ENCODE measurements around the gene RAB34. TPM values are rescaled to one million over a fixed set of nuclear protein-coding genes. Genes with fewer than 3 reads are reported as not detected.
"Not testable (repeated sequence)": the region's sequence is repeated elsewhere in the genome, so short reads cannot be mapped to it uniquely, and the experiment has no call there.

The RAB34 gene
- total RNA-seq, 1 experiment from 2014 or later, result 158 TPM

DNA sequence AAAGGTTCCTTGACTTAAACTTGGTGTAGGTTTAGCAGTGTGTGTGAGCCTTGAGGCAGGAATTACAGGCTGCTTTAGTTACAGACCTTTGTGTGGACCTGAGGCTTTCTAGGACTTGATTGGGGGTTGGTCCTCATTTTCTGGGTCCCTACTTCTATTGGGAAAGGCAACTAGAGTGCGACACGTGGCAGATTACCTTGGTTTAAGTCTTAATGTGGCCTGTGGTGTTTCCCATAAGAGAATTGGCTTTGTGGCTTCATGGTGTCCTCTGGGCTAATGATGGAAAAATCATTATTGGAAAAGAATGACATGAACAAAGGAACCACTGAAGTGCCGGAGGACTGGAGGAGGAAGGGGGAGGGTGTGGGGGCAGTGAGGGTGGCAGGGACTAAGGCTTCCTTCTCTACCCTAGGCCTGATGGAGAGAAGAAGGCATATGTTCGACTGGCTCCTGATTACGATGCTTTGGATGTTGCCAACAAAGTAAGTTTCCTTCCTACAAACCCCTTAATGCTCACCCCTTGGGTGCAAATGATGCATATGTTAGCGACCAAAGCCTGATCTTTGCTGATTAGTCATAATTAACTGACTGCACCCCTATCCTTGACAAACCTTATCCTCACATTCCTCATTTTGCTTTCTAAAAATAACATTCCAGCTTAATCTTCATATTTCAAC is 5.6 kb upstream of the RAB34 start:
- Histone ChIP-seq H3K4me1 (ENCODE audit: insufficient read depth, low read length, poor library complexity, severe bottlenecking) (peaks cover 58% of the 10 kb centered on the region), H3K27me3 (replicated peaks; ENCODE audit: insufficient read depth, low read depth, low read length, poor library complexity) (no peaks in the 10 kb centered on the region), H3K36me3 (ENCODE audit: insufficient read depth, low read length, poor library complexity, severe bottlenecking) (peaks cover 50% of the 10 kb centered on the region), H3K4me3 (ENCODE audit: low read depth, low read length, poor library complexity, severe bottlenecking) (no peak overlapping the region), H3K9me3 (ENCODE audit: low read depth, low read length, poor library complexity, severe bottlenecking) (no peaks in the 10 kb centered on the region), H3K27ac (ENCODE audit: low read depth, low read length, poor library complexity, severe bottlenecking) (peak overlapping the region; percentile 49)
- BruUV-seq (replicated peaks), result no TSS peak
- CTCF ChIA-PET, result no interaction called here
- POLR2A ChIA-PET (ENCODE audit: low non-redundant PET), result interaction anchor here (0.7 kb wide), 1 partner anchor 334 kb away, joined by 5 read pairs; no protein-coding TSS in a partner anchor
- TF ChIP-seq EZH2 (IDR thresholded peaks at IDR 0.05; ENCODE audit: borderline replicate concordance, low read depth, low read length, poor library complexity, severe bottlenecking) (no peak), CTCF (conservative IDR thresholded peaks at IDR 0.05; ENCODE audit: low read depth, low read length) (no peak)
- intact Hi-C loops (cut with micrococcal nuclease; ENCODE audit: unreplicated experiment), result no loop called here
- no peak for DNase-seq (ENCODE audit: low spot score)

GRCh38 chr17:28722417-28723158 is 4.9 kb upstream of the RAB34 start:
- ChIA-PET POLR2A (ENCODE audit: low non-redundant PET) (no interaction called here), CTCF (no interaction called here)
- intact Hi-C loops (cut with micrococcal nuclease; ENCODE audit: unreplicated experiment), result no loop called here
- Histone ChIP-seq H3K9me3 (ENCODE audit: low read depth, low read length, poor library complexity, severe bottlenecking) (no peaks in the 10 kb centered on the region), H3K4me3 (ENCODE audit: low read depth, low read length, poor library complexity, severe bottlenecking) (peak overlapping the region; percentile 72), H3K4me1 (ENCODE audit: insufficient read depth, low read length, poor library complexity, severe bottlenecking) (peaks cover 55% of the 10 kb centered on the region), H3K27me3 (replicated peaks; ENCODE audit: insufficient read depth, low read depth, low read length, poor library complexity) (no peaks in the 10 kb centered on the region), H3K36me3 (ENCODE audit: insufficient read depth, low read length, poor library complexity, severe bottlenecking) (peaks cover 50% of the 10 kb centered on the region), H3K27ac (ENCODE audit: low read depth, low read length, poor library complexity, severe bottlenecking) (peak overlapping the region; percentile 49)
- TF ChIP-seq CTCF (conservative IDR thresholded peaks at IDR 0.05; ENCODE audit: low read depth, low read length) (no peak), EZH2 (IDR thresholded peaks at IDR 0.05; ENCODE audit: borderline replicate concordance, low read depth, low read length, poor library complexity, severe bottlenecking) (no peak)
- BruUV-seq (replicated peaks), result no TSS peak
- DNase-seq (ENCODE audit: low spot score), result no peak

DNA sequence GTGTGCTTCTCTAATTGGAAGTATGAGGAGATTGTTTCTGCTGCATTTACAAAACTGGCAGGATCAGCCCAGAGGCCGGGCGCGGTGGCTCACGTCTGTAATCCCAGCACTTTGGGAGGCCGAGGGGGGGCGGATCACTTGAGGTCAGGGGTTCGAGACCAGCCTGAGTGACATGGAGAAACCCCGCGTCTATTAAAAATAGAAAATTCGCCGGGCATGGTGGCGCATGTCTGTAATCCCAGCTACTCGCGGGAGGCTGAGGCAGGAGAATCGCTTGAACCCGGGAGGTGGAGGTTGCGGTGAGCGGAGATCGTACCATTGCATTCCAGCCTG is 3.3 kb upstream of the RAB34 start:
- Histone ChIP-seq H3K27ac (ENCODE audit: low read depth, low read length, poor library complexity, severe bottlenecking) (peak overlapping the region; percentile 81), H3K4me3 (ENCODE audit: low read depth, low read length, poor library complexity, severe bottlenecking) (peak overlapping the region; percentile 72), H3K36me3 (ENCODE audit: insufficient read depth, low read length, poor library complexity, severe bottlenecking) (peaks cover 50% of the 10 kb centered on the region), H3K4me1 (ENCODE audit: insufficient read depth, low read length, poor library complexity, severe bottlenecking) (peaks cover 60% of the 10 kb centered on the region)
- intact Hi-C loops (cut with micrococcal nuclease; ENCODE audit: unreplicated experiment); BruUV-seq (replicated peaks); CTCF ChIA-PET; H3K27me3 ChIP-seq (replicated peaks; ENCODE audit: insufficient read depth, low read depth, low read length, poor library complexity); H3K9me3 ChIP-seq (ENCODE audit: low read depth, low read length, poor library complexity, severe bottlenecking); DNase-seq (ENCODE audit: low spot score); POLR2A ChIA-PET (ENCODE audit: low non-redundant PET): not testable (repeated sequence)
